Neuronal stem cell (in vitro differentiated cells): Measurements from ENCODE around the gene ESPNL.

Experiments
- DNase-seq: peaks from one replicate; pipeline ENCODE4 v3.0.0-alpha.2; 2013; ENCODE audit warnings: low spot score
- H2AFZ ChIP-seq: one replicate; pipeline ENCODE4 v1.6.1; 2013; ENCODE audit warnings: mild to moderate bottlenecking, low read length, inconsistent platforms
- H2AK5ac ChIP-seq: 2 replicates; pipeline ENCODE4 v1.6.1; 2013; ENCODE audit warnings: low read depth, mild to moderate bottlenecking, inconsistent platforms, low read length, moderate library complexity, mixed read lengths
- H2BK120ac ChIP-seq: 2 replicates; pipeline ENCODE4 v1.6.1; 2013; ENCODE audit warnings: low read depth, mild to moderate bottlenecking, inconsistent platforms, low read length, moderate library complexity, mixed read lengths
- H2BK12ac ChIP-seq: one replicate; pipeline ENCODE4 v1.6.1; 2013; ENCODE audit warnings: low read length, inconsistent platforms
- H2BK15ac ChIP-seq: 2 replicates; pipeline ENCODE4 v1.6.1; 2013; ENCODE audit warnings: mild to moderate bottlenecking, low read length, inconsistent platforms, mixed read lengths
- H2BK5ac ChIP-seq: one replicate; pipeline ENCODE4 v1.6.1; 2013; ENCODE audit warnings: inconsistent platforms, mild to moderate bottlenecking, low read length, moderate library complexity
- H3K14ac ChIP-seq: one replicate; pipeline ENCODE4 v1.6.1; 2013; ENCODE audit warnings: low read length, inconsistent platforms
- H3K18ac ChIP-seq: 2 replicates; pipeline ENCODE4 v1.6.1; 2013; ENCODE audit warnings: low read length, inconsistent platforms
- H3K23ac ChIP-seq: 2 replicates; pipeline ENCODE4 v1.6.1; 2013; ENCODE audit warnings: low read depth, mild to moderate bottlenecking, mixed read lengths, low read length, inconsistent platforms; ENCODE audit not compliant: poor library complexity
- H3K27ac ChIP-seq: replicated peaks from 3 replicates; pipeline ENCODE4 v1.5.1; 2013; ENCODE audit warnings: low read length, inconsistent platforms
- H3K27me3 ChIP-seq, 3 experiments: 2 replicates each; pipeline ENCODE4 v1.6.1; 2013; ENCODE audit warnings: low read length in 3 of 3, mild to moderate bottlenecking in 2 of 3, inconsistent platforms in 1 of 3, low read depth in 1 of 3, mixed read lengths in 1 of 3, moderate library complexity in 1 of 3; ENCODE audit not compliant: control insufficient read depth in 3 of 3, insufficient read depth in 3 of 3
- H3K36me3 ChIP-seq, 2 donors: replicated peaks in 1 of 2; 2 replicates each; pipeline ENCODE4 v1.6.1; 2013; ENCODE audit warnings: low read length in 2 of 2; ENCODE audit not compliant: control insufficient read depth in 2 of 2, insufficient read depth in 2 of 2
- H3K4ac ChIP-seq: 2 replicates; pipeline ENCODE4 v1.6.1; 2013; ENCODE audit warnings: inconsistent platforms, mild to moderate bottlenecking, low read length, moderate library complexity
- H3K4me1 ChIP-seq, 2 donors: 1 replicate in 1 of 2; 2 replicates in 1 of 2; pipeline ENCODE4 v1.6.1; 2013; ENCODE audit warnings: low read length in 2 of 2, low read depth in 1 of 2; ENCODE audit not compliant: control insufficient read depth in 2 of 2, insufficient read depth in 1 of 2
- H3K4me2 ChIP-seq: one replicate; pipeline ENCODE4 v1.6.1; 2013; ENCODE audit warnings: mild to moderate bottlenecking, low read length, inconsistent platforms; ENCODE audit not compliant: insufficient read depth, poor library complexity, severe bottlenecking
- H3K4me3 ChIP-seq, 2 donors: 2 replicates each; pipeline ENCODE4 v1.5.1; 2013; ENCODE audit warnings: low read length in 2 of 2, mild to moderate bottlenecking in 2 of 2, inconsistent platforms in 1 of 2, moderate library complexity in 1 of 2
- H3K79me1 ChIP-seq: one replicate; pipeline ENCODE4 v1.6.1; 2013; ENCODE audit warnings: low read depth, mild to moderate bottlenecking, inconsistent platforms, low read length, moderate library complexity
- H3K9ac ChIP-seq: one replicate; pipeline ENCODE4 v1.6.1; 2013; ENCODE audit warnings: mild to moderate bottlenecking, low read depth, low read length, inconsistent platforms; ENCODE audit not compliant: poor library complexity
- H3K9me3 ChIP-seq, 2 donors: replicated peaks in 1 of 2; 2 replicates each; pipeline versions ENCODE3 to v1.6.1; 2013; ENCODE audit warnings: low read length in 2 of 2, mild to moderate bottlenecking in 2 of 2, inconsistent platforms in 1 of 2, low read depth in 1 of 2, mixed read lengths in 1 of 2, moderate library complexity in 1 of 2; ENCODE audit not compliant: control insufficient read depth in 2 of 2, insufficient read depth in 1 of 2
- H4K8ac ChIP-seq: one replicate; pipeline ENCODE4 v1.6.1; 2013; ENCODE audit warnings: low read depth, mild to moderate bottlenecking, inconsistent platforms, low read length, moderate library complexity
- H4K91ac ChIP-seq: one replicate; pipeline ENCODE4 v1.6.1; 2013; ENCODE audit warnings: low read length, low read depth, mild to moderate bottlenecking, inconsistent platforms; ENCODE audit not compliant: poor library complexity
- WGBS, 2 donors: extraction: QIAGEN DNeasy Blood & Tissue Kit; methylation state at CpG; one replicate each; pipeline ENCODE4 v1.1.7; 2013; ENCODE audit warnings: missing lambda C conversion rate in 2 of 2, mixed read lengths in 1 of 2; ENCODE audit not compliant: insufficient read length in 2 of 2, insufficient replicate concordance in 1 of 2; ENCODE audit errors: extremely low coverage in 2 of 2; 5-methylcytosine and 5-hydroxymethylcytosine counted together

The ESPNL gene

DNA sequence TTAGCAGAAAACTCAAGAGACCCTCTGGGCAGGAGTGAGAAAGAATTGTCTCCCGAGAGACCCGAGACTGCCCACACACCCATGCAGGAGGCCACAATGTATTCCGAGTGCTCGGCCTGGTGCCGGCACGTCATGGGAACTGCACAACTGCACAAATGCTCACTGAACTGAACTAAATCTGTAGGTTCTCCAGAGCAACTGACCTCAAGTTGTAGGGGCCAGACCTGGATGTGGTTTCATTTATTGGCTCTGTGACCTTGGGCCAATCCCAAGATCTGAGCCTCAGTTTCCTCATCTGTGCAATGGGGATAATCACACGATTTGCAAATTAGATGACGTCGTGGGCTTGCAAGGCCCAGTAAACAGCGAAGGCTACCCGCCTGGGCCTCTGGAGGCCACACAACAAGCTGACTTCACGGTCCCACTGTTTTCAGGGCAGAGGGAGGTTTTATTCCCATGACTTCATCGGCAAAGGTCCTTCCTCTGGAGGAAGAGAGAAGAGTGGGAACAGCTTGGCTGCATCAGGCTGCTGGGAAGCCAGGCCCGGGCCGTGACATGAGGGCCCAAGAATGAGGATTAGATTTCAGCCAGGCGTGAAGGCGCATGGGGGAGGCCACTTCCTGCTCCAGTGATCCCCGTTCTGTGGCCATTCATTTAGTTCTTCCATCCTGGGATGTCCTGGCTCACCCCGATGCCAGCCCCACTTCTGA lies 55.1 kb downstream of the ESPNL start:
- Histone ChIP-seq H3K23ac (no peak overlapping the region), H3K27ac (no peak overlapping the region), H4K8ac (no peak overlapping the region), H3K27me3 (peaks cover 8 to 26% (median 17%) of the 10 kb centered on the region in 3 experiments), H2AK5ac (no peak overlapping the region), H2BK5ac (no peak overlapping the region), H3K18ac (peak overlapping the region; percentile 62), H3K9ac (no peak overlapping the region), H3K4me1 (peaks cover 9 to 14% of the 10 kb centered on the region in 2 donors), H3K14ac (no peak overlapping the region), H3K4me3 (no peak overlapping the region), H2BK12ac (no peak overlapping the region), H4K91ac (no peak overlapping the region), H2BK120ac (no peak overlapping the region), H2AFZ (peak overlapping the region; percentile 64), H2BK15ac (peak overlapping the region; percentile 20), H3K9me3 (peaks cover 0 to 8% of the 10 kb centered on the region in 2 donors), H3K36me3 (no peaks in the 10 kb centered on the region), H3K4me2 (no peak overlapping the region), H3K79me1 (peaks cover 5% of the 10 kb centered on the region), H3K4ac (no peak overlapping the region)
- WGBS, 2 donors: no CpG with 5 or more reads among the region's 19 CpGs
- DNase-seq: no peak

DNA sequence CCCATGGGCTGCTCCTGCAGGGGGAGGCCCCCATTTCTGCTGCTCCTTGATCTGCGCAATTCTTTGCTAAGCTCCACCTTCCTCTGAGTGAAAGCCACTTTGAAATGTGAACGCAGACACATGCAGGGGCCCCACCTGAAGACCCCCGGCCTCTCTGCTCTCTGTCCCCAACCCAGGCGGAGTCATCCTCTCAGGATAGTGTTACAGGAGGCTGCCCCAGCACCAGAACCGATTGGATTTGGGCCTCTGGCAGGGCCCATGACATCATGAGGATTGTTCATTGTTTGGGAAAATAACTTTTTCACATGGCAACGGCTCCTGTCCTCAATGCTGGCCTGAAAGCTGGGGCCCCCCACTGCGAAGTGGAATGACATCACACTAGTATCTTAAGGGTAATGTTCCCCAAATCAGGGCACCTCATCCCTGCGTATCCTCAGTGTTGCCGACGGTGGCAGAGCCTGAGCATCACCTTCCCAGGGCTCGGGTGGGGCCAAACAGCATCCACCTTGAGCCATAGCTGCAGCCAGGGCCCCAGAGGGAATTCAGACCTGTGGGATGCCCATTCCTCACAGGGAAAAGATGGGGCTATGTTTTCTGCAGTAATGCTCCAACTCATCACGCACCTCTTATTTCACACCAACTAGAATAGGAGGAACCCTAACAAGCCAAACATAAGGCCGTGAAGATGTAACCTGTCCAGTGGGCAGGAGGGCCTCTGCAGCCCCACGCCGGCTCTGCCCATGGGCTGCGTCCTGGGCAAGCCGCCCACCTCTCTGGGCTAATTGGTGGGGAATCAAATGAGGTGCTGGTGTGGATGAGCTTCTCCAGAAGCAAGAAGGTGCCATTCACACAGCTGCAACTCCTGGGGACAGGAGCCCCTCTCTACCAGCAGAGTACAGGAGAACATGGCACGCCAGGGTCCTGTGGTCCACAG lies 55.9 kb downstream of the ESPNL start:
- no CpG with 5 or more reads among the region's 18 CpGs for WGBS, 2 donors
- H3K27ac ChIP-seq: no peak overlapping the region
- H3K18ac ChIP-seq: peak overlapping the region; percentile 62
- H3K14ac ChIP-seq: no peak overlapping the region
- H3K36me3 ChIP-seq: no peaks in the 10 kb centered on the region
- peak overlapping the region; percentile 64 for H2AFZ ChIP-seq
- peaks cover 5% of the 10 kb centered on the region for H3K79me1 ChIP-seq
- peaks cover 0 to 8% of the 10 kb centered on the region in 2 donors for H3K9me3 ChIP-seq
- no peak overlapping the region for H4K8ac ChIP-seq
- H2AK5ac ChIP-seq: no peak overlapping the region
- H2BK5ac ChIP-seq: no peak overlapping the region
- peaks cover 9 to 14% of the 10 kb centered on the region in 2 donors for H3K4me1 ChIP-seq
- H2BK120ac ChIP-seq: no peak overlapping the region
- H4K91ac ChIP-seq: no peak overlapping the region
- peaks cover 8 to 33% (median 18%) of the 10 kb centered on the region in 3 experiments for H3K27me3 ChIP-seq
- H3K4ac ChIP-seq: peak overlapping the region; percentile 17
- H3K4me2 ChIP-seq: no peak overlapping the region
- peak overlapping the region; percentile 78 for H2BK12ac ChIP-seq
- H3K9ac ChIP-seq: no peak overlapping the region
- DNase-seq: no peak
- no peak overlapping the region for H3K23ac ChIP-seq
- no peak overlapping the region for H3K4me3 ChIP-seq
- peak overlapping the region; percentile 38 for H2BK15ac ChIP-seq

DNA sequence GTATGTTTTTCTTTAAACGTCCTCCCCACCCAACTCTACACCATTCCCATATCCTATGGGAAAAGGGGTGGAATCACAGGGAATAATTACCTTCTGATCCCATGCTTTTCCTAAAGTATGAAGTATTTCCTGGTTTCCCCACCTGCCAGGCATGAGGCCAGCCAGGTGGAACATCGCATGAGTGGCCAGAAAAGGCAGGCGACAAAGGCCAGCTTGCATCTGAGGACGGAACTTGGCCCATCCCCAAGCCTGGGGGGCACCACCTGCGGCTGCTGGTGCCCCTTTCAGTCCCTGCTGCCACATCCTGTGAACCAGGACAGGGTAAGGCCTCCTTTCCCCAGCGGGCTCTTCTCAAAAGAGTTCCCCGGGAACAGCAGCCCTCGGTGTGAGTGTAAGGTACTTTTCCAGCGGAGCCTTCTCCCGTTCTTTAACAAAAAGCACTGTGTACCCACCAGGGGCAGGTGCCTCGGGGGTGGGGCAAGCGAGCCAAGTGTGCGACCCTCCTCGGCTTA lies 57.4 kb downstream of the ESPNL start:
- Histone ChIP-seq H3K4ac (peak overlapping the region; percentile 66), H3K9ac (peak overlapping the region; percentile 63), H2BK12ac (peak overlapping the region; percentile 75), H2BK15ac (peak overlapping the region; percentile 60), H2AK5ac (peak overlapping the region; percentile 46), H3K9me3 (peaks cover 0 to 8% of the 10 kb centered on the region in 2 donors), H3K4me3 (no peak overlapping the region), H3K4me2 (no peak overlapping the region), H3K14ac (peak overlapping the region; percentile 21), H2AFZ (no peak overlapping the region), H4K91ac (no peak overlapping the region), H3K27me3 (peaks cover 8 to 47% (median 18%) of the 10 kb centered on the region in 3 experiments), H4K8ac (no peak overlapping the region), H3K4me1 (peaks cover 6 to 9% of the 10 kb centered on the region in 2 donors), H3K27ac (no peak overlapping the region), H2BK120ac (no peak overlapping the region), H3K36me3 (no peaks in the 10 kb centered on the region), H3K18ac (peak overlapping the region; percentile 64), H3K79me1 (peaks cover 3% of the 10 kb centered on the region), H3K23ac (no peak overlapping the region), H2BK5ac (no peak overlapping the region)
- no CpG with 5 or more reads among the region's 14 CpGs for WGBS, 2 donors
- no peak for DNase-seq
